Eye (tissue), 1 donor: ENCODE data around the gene ZFR2.
"Not testable (repeated sequence)": the region's sequence is repeated elsewhere in the genome, so short reads cannot be mapped to it uniquely, and the experiment has no call there.

ENCODE experiments used
- DNase-seq: peaks from one replicate; pipeline ENCODE4 v3.0.0-alpha.2; 2015

ZFR2 gene

DNA sequence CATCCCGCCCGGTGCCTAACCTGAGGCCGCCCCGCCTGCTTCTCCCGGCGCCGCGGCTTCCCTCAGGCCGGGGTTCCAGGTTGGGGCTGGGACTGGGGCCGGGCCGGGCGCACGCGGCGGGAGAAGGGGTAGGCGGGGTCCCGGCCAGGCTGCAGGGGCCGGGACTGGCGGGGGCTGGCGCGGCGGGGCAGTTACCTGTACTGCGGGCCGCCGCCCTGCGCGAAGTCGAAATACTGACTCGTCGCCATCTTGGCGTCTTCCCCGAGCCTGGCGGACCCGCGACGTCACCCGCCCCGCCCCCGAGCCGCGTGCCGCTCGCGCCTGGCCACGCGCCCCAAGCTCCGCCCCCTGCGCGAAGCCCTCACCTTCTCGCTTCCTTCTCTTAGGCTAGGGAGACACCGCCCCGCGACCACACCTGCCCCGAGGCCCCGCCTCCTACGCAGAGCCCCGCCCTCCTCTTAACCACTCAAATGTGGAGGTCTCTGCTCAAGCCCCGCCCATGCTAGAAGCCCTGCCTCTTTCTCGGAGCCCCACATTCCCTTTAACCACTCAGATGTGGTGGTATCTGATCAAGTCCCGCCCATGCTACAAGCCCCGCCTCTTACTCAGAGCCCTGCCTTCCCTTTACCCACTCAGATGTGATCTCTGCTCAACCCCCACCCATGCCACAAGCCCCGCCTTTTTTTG lies at the start of gene ZFR2:
TSS of gene ZFR2 (minus strand) at position 269 of the 687 bp plus-strand sequence. CDS start at position 248, 21 bp downstream.
- peak; percentile 75 for DNase-seq

DNA sequence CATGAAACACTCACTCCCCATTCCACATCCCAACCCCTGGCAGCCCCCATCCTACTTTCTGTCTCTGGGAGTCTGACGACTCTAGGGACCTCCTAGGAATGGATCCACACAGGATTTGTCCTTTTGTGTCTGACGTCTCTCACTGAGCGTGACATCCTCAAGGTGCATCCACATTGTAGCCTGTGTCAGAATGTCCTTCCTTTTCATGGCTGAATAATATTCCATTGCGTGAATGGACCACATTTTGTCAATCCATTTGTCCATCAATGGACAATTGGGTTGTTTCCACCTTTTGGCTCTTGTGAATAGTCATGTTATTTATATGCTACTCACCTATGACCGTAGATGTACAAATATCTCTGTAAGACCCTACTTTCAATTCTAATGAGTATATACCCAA lies 47.2 kb upstream of the ZFR2 start:
- no peak for DNase-seq

DNA sequence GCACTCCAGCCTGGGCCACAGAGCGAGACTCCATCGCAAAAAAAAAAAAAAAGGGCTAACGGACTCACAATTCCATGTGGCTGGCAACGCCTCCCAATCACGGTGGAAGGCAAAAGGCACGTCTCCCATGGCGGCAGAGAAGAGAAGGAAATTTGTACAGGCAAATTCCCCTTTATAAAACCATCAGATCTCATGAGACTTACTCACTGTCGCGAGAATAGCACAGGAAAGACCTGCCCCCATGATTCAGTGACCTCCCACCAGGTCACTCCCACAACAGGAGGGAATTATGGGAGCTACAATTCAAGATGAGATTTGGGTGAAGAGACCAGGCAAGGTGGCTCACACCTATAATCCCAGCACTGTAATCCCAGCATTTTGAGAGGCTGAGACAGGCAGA lies 45.4 kb upstream of the ZFR2 start:
- no peak for DNase-seq

DNA sequence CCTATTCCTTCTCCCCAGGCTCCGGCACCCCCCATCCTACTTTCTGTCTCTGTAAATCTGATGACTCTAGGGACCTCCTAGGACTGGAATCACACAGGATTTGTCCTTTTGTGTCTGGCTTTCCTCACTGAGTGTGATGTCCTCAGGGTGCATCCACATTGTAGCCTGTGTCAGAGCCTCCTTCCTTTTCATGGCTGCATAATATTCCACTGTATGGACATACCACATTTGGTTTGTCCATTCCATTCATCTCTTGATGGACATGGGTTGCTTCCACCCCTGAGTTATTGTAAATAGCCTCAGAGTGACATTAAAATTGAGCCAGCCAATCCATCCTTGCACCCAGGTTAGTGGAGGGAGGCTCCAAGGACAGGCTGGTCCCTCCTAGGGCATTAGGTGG lies 41.3 kb upstream of the ZFR2 start:
- no peak for DNase-seq

DNA sequence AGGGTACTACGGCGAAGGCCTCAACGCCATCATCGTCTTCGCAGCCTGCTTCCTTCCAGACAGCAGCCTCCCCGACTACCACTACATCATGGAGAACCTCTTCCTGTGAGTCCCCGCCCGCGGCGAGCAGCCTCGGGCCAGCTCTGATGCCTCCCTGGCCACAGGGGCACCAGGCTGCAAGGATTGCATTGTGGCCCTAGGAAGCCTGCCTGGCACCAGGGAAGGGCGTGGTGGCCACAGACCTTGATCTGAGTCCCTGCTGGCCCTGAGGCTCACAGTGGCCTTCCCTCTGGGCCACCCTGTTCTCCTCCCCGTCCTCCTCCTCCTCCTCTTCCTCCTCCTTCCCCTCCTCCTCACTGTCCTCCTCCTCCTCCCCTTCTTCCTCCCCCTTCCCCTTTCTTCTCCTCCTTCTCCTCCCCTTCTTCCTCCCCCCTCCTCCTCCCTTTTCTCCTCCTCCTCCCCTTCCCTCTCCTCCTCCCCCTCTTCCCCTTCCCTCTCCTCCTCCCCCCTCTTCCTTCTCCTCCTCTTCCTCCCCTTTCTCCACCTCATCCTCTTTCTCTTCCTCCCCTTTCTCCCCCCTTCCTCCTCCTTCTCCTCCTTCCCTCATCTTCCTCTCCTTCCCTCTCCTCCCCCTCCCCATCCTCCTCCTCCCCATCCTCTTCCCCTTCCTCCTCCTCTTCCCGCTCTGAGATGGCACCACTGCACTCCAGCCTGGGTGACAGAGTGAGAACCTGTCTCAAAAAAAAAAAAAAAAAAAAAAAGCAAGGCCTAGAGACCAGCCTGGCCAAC lies 39.6 kb upstream of the ZFR2 start:
- DNase-seq: no peak

DNA sequence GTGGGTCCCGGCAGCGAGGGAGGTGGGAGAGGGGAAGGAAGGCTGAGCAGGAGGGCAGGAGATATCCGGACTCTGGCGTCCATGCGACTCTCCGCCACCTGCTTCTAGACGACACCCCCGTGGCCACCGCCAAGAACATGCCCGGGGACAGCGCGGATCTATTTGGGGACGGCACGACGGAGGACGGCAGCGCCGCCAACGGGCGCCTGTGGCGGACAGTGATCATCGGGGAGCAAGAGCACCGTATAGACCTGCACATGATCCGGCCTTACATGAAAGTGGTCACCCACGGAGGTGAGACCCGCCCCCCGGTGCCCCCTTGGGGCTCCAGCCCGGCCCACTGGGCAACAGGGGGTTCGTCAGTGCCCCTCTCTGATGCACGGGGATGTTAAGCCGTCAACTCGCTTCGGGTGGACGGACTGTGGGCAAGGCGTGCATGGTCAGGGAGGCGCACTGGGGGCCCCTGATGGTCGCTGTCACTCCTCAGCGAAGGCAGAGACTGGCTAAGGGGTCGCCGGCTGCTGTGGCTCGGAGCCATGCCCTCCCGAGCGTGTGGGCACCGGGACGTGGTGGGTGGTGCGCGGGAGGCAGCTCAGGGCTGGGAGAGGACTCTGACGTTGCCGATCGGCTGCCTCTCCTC lies 38.9 kb upstream of the ZFR2 start:
- no peak for DNase-seq

DNA sequence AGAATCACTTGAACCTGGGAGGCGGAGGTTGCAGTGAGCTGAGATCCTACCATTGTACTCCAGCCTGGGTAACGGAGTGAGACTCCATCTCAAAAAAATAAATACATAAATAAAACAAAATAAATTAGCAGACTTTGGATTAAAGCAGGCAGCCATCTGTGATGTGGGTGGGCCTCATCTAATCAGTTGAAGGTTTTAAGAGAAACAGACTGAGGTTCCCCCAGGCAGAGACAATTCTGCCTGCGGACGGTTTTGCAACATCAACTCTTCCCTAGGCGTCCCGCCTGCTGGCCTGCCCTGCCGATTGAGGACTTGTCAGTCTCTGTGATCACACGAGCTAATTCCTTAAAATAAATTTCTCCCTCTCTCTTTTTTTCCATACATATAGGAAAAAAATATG lies 35.4 kb upstream of the ZFR2 start:
- DNase-seq: no peak

DNA sequence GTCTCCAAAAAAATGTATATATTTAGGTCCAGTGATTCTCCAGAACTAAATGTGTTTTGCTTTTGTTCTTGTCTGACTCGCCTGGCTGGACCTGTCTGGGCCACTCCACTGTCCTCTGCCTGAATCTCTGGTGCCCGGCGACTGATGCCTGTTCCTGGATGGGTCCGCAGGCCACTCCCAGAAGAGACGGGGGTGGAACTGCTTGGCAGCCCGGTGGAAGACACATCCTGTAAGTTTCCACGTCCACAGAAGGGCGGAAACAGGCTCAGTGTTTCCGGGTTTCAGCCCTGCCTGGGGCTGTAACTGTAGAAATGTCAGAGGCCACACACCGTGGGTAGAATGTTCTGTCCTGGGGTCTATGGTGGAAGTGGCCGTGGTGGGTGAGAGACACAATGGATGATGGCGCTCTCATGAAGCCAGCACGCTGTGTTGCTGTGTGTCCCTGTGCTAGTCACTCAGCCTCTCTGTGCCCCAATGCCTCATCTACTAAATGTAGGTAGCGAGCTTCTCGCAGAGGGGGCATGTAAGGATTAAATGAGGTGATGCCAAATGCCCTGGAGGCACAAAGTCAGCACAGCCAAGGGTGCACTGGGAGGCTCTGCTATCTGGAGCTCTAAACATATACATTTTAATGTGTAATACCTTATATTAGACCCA lies 33.6 kb upstream of the ZFR2 start:
- no peak for DNase-seq

DNA sequence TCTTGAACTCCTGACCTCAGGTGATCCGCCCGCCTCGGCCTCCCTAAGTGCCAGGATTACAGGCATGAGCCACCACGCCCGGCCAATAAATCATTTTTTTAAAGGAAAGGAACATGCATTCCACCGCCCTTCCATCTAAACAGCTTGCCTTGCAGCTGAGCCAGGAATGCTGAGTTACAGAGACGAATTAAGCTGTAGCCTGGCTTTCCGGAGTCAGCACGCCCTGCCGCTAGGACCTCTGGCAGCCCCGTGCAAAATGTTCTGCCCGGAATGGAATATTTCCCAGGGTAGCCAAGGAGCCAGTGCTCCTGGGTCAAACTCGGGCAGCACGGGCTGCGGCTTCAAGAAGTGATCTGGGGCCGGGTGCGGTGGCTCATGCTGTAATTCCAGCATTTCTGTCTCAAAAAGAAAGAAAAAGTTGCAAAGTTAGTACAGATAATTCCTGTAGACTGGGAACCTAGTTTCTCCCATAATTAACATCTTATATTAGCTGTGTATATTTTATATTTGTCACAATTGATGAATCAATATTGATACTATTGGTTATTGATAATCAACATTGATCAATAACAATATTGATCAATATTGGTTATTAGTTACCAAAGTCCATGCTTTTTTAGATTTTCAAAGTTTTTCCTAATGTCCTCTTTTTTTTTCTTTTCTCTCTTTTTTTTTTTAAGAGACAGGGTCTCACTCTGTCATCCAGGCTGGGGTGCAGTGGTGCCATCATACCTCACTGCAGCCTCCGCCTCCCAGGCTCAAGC lies 30.9 kb upstream of the ZFR2 start:
- no peak for DNase-seq

DNA sequence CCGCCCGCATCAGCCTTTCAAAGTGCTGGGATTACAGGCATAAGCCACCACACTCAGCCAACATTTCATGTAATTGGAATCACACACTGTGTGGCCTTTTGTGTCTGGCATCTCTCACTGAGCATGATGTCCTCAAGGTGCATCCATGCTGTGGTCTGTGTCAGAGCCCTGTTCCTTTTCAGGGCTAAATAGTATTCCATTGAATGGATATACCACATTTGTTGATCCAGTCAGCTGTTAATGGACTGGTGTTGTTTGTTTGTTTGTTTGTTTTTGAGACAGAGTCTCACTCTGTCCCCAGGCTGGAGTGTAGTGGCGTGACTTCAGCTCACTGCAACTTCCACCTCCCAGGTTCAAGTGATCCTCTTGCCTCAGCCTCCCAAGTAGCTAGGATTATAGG lies 29.6 kb upstream of the ZFR2 start:
- DNase-seq: no peak

DNA sequence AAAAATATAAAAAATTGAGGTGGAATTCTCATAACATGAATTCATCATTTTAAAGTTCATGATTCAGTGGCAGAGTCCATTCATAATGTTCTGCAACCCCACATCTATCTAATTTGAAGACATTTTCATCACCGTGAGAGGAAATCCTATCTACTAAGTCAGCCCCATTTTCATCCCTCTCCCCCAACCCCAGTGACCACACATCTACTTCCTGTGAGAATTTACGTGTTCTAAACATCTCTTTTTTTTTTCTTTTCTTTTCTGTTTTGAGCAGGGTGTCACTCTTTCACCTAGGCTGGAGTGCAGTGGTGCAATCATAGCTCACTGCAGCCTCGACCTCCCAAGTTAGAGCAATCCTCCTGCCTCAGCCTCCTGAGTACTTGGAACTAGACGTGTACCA lies 29.1 kb upstream of the ZFR2 start:
- no peak for DNase-seq

DNA sequence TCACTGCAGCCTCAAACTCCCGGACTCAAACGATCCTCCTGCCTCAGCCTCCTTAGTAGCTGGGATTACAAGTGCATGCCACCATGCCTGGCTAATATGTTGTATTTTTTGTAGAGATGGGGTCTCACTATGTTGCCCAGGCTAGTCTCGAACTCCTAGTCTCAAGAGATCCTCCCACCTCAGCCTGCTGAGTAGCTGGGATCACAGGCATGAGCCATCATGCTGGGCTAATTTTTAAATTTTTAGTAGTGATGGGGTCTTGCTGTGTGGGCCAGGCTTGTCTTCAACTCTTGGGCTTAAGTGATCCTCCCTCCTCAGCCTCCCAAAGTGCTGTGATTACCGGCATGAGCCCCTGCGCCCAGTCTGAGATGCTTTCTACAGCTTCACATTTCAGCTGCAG lies 26.9 kb upstream of the ZFR2 start:
- no peak for DNase-seq

DNA sequence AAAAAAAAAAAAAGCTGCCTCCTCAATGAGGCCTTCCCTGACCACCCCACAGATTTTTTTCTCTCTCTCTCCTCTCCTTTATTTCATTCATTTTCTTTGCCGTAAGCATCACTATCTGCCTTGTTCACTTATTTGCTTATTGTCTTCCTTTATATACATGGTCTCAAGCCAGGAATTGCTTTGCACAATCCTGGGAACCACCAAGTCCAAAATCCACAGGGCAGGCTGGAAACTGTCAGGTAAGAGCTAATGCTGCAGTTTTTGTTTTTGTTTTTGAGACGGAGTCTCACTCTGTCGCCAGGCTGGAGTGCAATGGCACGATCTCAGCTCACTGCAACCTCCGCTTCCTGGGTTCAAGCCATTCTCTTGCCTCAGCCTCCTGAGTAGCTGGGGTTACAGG lies 26.1 kb upstream of the ZFR2 start:
- not testable (repeated sequence) for DNase-seq

DNA sequence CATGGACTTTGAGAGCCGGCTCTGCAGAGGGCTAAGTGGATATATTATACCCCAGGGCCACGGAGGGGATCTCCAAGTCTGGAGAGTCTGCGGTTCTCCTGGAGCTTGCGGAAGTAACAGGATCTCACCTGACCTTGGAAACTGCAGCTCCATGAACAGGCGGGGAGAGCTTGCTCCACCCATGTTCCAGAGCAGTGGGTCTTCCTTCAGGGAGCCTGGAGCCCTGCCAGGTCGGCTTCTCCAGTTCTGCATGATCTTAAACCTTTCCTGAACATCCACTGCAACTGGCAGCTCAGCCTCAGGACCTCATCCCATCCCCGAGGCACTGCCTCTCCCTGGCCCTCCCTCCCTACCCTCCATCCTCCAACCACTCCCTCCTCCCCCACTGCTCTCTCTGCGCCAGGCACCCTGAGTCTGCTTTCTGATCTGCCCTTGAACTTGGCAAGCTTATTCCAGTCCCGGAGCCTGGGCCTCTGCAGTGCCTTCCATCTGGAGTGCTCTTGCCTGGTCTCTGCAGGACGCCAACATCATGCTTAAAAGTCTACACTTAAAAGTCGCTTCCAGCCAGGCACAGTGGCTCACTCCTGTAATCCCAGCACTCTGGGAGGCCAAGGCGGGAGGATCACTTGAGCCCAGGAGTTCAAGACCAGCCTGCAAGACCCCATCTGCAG lies 24.8 kb upstream of the ZFR2 start:
- DNase-seq: no peak

DNA sequence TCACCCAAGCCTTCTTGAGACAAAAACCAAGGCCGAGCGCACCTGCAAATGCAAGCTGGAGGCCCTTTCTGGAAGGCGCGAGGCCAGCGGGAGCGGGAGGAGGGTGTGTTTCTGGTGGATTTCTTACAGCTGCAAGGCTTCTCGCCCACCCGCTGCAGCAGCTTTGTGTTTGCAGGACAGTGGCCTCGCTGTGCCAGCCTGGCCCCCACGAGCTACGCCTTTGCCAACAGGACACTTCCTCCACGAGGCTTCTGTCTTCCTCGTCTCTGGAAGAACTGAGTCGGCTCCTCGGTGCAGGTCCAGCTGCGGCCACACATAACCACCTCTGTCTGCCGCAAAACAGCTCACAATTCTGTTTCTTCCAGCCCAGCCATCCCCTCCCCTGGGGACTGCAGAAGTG lies 21.8 kb upstream of the ZFR2 start:
- DNase-seq: no peak

DNA sequence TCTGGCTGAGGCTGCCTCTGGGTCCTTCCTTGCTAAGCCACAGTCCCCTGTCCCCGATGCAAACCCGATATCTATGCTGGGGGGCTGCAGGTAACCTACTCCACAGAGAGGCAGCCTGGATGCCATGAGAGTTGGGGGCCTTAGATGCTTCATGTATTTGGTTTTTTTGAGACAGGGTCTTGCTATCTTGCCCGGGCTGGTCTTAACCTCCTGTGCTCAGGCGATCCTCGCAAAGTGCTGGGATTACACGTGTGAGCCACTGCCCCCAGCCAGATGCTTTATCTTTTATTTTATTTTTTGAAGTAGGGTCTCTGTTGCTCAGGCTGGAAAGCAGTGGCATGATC lies 13.2 kb upstream of the ZFR2 start:
- no peak for DNase-seq

DNA sequence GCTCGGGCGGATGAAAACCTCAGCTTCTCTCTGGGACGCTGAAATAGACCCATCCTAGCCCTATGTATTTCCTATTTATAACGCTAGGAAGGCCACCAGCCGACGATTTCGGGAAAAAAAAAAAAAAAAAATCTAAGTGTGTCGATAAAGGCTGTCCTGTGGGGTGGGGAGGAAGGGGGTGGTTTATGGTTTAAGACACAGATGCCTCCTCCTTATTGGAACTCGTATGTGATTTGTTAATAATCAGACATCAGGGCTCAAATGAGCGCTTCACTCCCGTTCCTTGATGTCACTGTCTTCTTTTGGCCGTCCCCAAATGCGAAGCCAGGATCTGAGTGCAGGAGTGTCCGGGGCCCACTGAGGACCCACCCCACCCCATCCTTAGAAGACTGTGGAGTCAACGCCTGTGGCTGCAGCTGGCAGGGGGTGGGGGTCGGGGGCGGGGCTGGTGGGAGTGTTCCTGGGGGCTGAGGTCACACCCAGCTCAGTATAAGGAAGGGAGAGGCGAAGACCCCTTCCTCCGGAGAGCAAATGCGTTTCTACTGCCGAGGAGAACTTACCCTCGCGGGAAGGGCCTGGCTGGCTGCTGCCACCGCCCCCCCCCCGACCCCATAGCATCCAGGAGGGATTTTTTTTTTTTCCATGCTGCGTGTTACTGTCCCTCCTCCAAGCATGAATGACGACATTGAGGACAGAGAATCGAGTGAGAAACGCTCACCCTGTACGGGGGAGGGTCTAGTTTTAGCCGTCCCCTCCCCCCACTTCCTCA lies 12.6 kb upstream of the ZFR2 start:
- DNase-seq: peak; percentile 55

DNA sequence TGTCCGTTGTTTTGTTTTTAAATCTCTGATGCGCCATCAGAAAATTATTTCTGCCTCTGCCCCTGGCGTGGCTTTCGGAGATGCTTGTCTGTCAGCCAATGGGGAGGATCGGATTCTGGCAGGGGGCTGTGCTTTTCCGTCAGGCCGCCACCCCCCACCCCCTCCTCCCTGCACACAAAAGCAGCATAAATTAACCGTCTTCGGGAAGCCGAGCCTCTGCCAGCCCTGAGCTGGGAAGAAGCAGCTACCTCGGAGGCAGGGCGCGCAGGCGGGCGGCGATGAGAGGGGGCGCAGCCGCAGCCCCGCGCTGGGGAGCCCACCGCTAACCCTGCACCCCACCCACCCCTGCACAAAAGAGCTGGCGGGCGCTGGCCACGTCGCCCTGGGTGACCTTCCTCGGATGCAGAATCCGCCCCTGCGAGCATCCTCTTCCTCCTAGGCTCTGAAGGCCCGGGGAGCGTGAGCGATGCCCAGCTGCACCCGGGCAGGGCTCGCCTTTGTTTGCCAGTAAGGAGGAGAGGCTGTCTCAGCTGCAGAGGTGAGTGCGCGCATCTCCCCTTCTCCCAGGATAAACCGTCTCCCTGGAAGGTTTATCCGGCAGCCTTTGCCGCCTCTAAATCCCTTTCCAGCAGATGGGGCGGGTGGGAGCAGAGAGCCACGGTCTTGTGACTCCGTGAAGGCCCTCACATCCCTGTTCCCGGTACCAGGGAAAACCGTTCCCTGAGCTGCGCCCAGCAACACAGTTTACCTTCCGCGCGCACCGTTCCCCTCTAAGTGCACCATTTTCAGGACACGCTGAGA lies 11.8 kb upstream of the ZFR2 start, which contains the start of gene ATCAY:
TSS of gene ATCAY (plus strand) at position 215 of the 801 bp plus-strand sequence. CDS start 5,083 bp downstream, outside the sequence.
- DNase-seq: peak; percentile 81

DNA sequence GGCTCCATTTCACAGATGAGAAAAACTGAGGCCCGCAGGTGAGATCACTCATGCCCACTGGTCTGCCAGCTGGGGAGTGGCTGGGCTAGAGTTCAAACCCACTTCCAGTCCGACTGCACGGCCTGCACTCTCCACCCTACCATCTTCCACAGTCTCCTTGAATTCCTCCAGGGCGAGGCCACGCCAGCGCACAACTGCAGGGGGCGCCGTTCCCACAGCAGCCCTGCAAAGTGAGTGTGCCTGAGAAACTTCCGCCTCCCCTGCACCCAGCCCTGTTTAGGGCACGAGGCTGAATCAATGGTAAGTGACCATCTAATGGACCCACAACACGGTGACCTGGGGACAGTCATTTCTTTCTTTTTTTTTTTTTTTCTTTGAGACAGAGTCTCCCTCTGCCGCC lies 10.8 kb upstream of the ZFR2 start:
- no peak for DNase-seq

DNA sequence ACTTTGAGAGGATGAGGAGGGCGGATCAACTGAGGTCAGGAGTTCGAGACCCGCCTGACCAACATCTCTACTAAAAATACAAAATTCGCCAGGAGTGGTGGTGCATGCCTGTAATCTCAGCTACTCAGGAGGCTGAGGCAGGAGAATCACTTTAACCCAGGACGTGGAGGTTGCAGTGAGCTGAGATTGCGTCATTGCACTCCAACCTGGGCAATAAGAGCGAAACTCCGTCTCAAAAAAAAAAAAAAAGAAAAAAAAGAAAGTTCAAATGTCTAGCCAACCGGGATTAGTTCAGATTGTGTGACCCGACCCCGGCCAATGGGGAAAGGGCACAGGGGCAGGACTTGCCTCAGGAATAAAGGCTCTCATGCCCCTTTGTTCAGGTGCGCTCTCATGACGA lies 5.9 kb upstream of the ZFR2 start:
- not testable (repeated sequence) for DNase-seq
